ENCODE results near the gene NFIX.

GRCh38 chr19:12986726-12987125, 8.5 kb upstream of the NFIX start:
- no peak for TF ChIP-seq CTCF (IDR thresholded peaks at IDR 0.05)
- no peak for TF ChIP-seq POLR2A (IDR thresholded peaks at IDR 0.05)

All from sigmoid colon (tissue), 3 donors.